Measurements from ENCODE around the gene CASP5.

CASP5 gene

DNA sequence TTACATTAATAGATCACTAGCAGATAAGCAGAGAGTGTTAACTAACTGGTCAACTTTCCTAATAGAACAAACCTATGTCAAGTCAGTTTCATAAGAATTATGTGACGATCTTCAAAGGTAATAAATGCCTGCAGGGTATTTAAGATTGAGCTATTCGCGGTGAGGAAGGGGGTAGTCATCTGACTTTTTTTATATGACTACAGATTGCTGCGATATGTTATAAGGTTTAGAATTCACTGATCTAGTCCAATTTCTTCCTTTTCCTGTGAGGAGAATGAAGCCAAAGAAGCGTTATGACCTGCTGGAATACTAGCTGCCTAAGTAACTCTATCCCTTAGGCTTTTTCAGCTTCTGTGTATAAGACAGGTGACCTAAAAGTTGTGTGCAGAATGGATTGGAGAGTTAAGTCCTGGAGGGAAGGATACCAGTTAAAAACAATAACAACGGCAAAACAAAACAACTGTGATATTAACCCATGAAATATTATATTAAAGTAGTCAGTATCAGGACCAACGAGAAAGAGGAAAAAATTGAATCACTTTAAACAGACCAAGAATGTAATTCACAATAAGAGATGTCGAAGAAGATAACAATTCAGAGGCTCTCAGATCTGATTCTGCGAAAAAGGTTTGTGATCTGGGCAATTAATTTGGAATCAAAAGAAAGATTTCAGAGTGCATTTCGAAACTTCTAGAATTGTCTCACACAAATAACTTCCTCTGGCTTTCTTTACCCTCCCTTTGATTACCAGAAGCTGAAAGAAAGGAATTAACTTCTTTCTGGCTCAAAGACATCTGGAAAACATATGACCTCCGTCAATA, 55.2 kb downstream of the CASP5 start:
- no peak for DNase-seq (ENCODE audit: low read depth, low spot score)

DNA sequence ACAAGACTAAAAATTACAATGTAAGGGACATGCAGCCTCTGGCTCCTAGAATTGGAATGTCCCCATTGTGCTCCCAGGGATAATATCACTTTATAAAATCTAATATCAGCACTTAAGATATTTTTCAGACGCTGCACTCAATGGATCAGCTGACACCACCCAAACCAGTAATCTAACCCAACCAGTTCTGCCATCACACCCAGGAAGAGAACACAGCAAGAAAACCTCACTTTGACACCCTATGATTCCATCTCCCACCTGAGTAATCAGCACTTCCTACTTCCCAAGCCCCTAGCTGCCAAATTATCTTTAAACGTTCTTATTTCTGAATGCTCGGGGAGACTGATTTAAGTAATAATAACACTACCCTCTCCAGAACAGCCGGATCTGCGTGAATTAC, 57.2 kb downstream of the CASP5 start:
- no peak for DNase-seq (ENCODE audit: low read depth, low spot score)

DNA sequence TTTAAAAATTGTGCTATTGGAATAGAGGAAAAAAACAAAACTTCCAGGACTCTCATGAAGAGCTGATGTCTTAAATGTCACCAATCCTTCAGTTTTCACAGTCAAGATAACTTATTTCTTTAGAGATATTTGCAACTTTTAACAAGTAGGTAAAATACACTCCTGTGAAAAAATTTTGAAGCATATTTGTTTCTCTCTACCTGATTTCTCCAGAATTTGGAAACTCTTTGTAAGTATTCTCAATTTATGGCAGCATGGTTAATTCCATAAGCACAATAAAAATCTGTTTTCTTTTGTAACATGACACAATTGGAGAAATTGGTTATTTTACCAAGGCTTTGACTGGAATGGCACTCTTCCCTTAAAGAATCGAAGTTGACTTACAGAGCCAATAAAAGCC, 58.7 kb downstream of the CASP5 start:
- DNase-seq (ENCODE audit: low read depth, low spot score), result no peak

DNA sequence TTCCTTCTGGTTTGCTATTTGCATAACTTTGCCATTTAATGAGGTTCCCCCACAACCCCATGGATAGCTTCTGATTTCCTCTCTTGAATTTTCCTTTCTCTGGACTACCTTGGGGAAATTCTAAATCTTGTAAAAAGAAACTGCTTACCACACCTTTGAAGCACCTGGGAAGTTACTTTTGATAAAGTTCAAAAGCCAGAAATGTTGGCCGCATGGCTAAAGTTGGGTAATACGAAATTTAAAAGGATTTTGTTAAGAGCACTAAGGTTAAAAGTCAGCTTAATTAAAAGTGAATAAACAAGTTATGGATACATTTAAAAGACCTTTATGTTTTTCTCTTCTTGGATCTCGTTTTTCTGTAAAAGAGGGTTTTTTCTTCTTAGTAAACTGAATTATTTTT, 60.1 kb downstream of the CASP5 start:
- DNase-seq (ENCODE audit: low read depth, low spot score), result no peak

DNA sequence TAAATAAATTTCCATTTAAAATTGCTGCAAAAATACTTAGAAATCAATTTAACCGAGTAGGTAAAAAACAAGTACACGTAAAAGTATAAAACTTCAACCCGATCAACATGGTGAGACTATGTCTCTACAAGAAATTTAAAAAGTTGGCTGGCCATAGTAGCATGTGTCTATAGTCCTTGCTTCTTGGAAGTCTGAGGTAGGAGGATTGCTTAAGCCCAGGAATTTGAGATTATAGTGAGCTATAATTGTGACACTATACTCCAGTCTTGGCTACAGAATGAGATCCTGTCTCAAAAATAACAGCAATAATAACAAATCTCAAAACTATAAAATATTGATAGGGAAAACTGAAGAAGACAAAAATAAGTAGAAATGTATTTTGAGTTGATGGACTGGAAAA, 65.7 kb downstream of the CASP5 start:
- no peak for DNase-seq (ENCODE audit: low read depth, low spot score)

DNA sequence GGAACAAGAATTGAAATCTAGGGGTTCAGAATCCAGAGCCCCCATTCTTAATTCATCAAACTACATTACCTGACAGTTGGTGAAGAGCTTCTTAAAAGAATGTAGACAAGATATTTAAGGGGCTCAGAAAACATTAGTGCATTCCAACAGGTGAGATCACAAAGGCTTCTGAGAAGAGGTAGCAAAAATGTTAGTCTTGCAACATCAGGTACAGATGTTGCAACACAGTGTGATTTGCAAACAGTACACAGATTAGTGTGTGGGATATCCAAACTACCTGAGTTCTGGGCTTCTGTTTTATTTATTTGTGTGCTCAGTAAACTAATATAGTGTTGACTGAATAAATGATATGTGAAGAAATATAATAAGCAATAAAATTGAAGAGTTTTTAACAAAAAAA, 66.4 kb downstream of the CASP5 start:
- DNase-seq (ENCODE audit: low read depth, low spot score), result no peak

DNA sequence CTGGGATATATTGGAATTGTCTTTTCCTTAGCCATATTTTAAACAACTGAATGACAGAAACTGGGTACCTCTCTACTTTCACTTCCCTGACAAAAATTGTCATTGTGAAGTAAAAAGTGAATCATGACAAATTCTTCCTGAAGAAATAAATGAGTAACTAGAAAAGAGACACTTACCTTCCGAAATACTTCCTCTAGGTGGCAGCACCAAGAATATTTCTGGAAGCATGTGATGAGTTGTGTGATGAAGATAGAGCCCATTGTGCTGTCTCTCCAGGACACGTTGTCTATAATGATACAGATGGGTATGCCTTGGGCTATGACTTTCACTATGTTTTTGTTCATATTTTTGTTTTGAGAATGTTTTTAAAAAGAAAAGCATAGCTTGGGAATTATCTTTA, 76.1 kb downstream of the CASP5 start:
- DNase-seq (ENCODE audit: low read depth, low spot score), result no peak
